Thoracic aorta (tissue), 2 donors: ENCODE measurements around the gene SHISA2. TPM values are rescaled to one million over a fixed set of nuclear protein-coding genes. Genes with fewer than 3 reads are reported as not detected.

Experiments used
- ATAC-seq: fragments of 150-250 bp; one replicate; pipeline ENCODE4 v1.8.0; 2017; ENCODE audit warnings: low read depth; ENCODE audit not compliant: insufficient number of reproducible peaks, low FRiP score
- DNase-seq: peaks from one replicate; pipeline ENCODE4 v3.0.0-alpha.2; 2020; ENCODE audit warnings: low spot score
- H3K27ac ChIP-seq, 2 donors: fragments of 200-600 bp; sonication (generic); 1 replicate in 1 of 2; 2 replicates in 1 of 2; pipeline ENCODE4 v1.5.1; 2016; ENCODE audit warnings: mild to moderate bottlenecking in 2 of 2, moderate library complexity in 2 of 2
- H3K27me3 ChIP-seq: fragments of 200-600 bp; sonication (generic); replicated peaks from 2 replicates; pipeline ENCODE4 v1.6.0; 2016; ENCODE audit warnings: mild to moderate bottlenecking; ENCODE audit not compliant: insufficient read depth
- H3K36me3 ChIP-seq: fragments of 200-600 bp; sonication (generic); one replicate; pipeline ENCODE4 v1.5.1; 2016
- H3K4me1 ChIP-seq, 2 donors: fragments of 200-600 bp; sonication (generic); 1 replicate in 1 of 2; 2 replicates in 1 of 2; pipeline versions ENCODE4 v1.5.1 to v1.6.0; 2016; ENCODE audit warnings: low read depth in 2 of 2, mild to moderate bottlenecking in 1 of 2; ENCODE audit not compliant: control insufficient read depth in 1 of 2
- H3K4me3 ChIP-seq: fragments of 200-600 bp; sonication (generic); 2 replicates; pipeline ENCODE4 v1.5.1; 2016; ENCODE audit warnings: mild to moderate bottlenecking
- H3K9me3 ChIP-seq: fragments of 200-600 bp; sonication (generic); 2 replicates; pipeline ENCODE4 v1.5.1; 2016
- total RNA-seq, 2 donors: library from RNA; depleted of rRNA; stranded (reverse); fragments of >200 nt; gene quantifications; one replicate each; pipeline versions ENCODE4 v1.1.0 to v1.2.3, GENCODE V29; 2016
- TF ChIP-seq, protein P1 (sequence below): fragments of 200-600 bp; sonication (generic); IDR thresholded peaks from one replicate; pipeline ENCODE4 v1.5.1; 2019; ENCODE audit warnings: antibody characterized with exemption

SHISA2 gene
- total RNA-seq, 2 donors from 2014 or later: 0.35 to 0.54 TPM

DNA sequence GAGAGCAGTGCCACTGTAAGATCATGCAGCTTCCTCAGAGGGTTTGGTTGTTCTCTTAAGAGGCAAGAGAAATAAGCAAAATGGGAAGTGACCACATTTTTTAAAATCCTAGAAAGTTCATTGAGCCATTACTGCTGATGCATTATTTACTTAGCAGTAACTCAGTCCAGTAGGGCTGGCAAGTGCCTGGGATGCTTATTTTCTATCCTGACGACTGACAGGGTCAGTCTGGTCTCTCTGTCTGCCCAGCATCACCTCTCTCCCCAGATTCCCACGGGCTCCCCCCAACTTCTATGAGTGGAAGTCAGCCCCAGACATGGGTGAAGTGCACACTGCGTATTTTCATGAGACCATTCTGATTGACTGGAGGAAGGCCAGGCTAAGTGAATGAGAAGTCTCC is 10.4 kb downstream of the SHISA2 start:
- TF ChIP-seq, protein P1, sequence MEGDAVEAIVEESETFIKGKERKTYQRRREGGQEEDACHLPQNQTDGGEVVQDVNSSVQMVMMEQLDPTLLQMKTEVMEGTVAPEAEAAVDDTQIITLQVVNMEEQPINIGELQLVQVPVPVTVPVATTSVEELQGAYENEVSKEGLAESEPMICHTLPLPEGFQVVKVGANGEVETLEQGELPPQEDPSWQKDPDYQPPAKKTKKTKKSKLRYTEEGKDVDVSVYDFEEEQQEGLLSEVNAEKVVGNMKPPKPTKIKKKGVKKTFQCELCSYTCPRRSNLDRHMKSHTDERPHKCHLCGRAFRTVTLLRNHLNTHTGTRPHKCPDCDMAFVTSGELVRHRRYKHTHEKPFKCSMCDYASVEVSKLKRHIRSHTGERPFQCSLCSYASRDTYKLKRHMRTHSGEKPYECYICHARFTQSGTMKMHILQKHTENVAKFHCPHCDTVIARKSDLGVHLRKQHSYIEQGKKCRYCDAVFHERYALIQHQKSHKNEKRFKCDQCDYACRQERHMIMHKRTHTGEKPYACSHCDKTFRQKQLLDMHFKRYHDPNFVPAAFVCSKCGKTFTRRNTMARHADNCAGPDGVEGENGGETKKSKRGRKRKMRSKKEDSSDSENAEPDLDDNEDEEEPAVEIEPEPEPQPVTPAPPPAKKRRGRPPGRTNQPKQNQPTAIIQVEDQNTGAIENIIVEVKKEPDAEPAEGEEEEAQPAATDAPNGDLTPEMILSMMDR: no peak
- no peak for DNase-seq

DNA sequence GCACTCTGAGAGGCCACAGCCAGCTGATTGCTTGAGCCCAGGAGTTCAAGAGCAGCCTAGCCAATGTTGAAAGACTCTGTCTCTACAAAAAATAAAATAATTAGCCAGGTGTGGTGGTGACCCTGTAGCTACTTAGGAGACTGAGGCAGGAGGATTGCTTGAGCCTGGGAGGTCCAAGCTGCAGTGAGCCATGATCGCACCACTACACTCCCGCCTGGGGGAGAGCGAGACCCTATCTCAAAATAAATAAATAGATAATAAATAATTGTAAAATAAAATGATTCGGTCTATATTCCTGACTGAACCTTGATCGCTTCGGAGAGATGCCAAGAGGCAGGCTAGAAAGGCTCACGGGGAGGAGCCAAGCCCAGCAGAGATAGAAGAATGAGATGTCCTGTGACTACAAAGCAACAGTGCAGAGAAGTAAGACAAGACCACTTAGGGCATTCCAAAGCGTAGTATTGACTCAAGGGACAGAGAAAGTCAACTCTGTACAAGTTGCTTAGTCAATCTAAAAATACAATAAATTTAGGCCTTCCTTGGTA is 12.8 kb downstream of the SHISA2 start:
- no peaks in the 10 kb centered on the region for H3K36me3 ChIP-seq
- H3K4me3 ChIP-seq: no peak overlapping the region
- H3K27me3 ChIP-seq: peaks cover 4% of the 10 kb centered on the region
- TF ChIP-seq, protein P1: no peak
- ATAC-seq (no peak), DNase-seq (no peak)
- H3K4me1 ChIP-seq: no peaks in the 10 kb centered on the region
- H3K9me3 ChIP-seq: no peaks in the 10 kb centered on the region
- H3K27ac ChIP-seq: no peak overlapping the region

More for the DNA sequence above, 10.4 kb downstream of the SHISA2 start:
- no peak for ATAC-seq
- Histone ChIP-seq H3K27me3 (peaks cover 4% of the 10 kb centered on the region), H3K36me3 (no peaks in the 10 kb centered on the region), H3K4me3 (no peak overlapping the region), H3K27ac (no peak overlapping the region), H3K4me1 (no peaks in the 10 kb centered on the region), H3K9me3 (no peaks in the 10 kb centered on the region)

DNA sequence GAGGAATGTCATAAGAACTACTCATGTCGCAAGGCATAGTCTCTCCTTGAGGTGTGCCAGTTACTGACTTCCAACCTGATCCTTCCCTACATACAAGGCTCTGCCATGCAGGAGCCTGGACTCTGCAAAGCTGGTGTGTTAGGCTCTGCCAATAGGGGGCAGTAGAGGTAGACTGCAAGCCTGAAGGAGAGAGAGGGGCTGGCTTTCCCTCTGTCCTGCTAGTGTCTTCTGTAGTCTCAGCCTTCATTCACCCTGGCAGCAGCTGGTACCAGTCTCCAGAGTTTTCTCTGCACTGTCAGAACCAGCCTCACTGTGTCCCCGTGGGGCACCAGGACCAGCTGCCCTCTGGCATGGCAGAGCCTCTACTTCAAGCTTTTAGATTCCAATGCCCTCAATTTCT is 14.5 kb downstream of the SHISA2 start:
- DNase-seq (no peak), ATAC-seq (no peak)
- H3K4me3 ChIP-seq: no peak overlapping the region
- H3K36me3 ChIP-seq: no peaks in the 10 kb centered on the region
- no peaks in the 10 kb centered on the region for H3K9me3 ChIP-seq
- no peaks in the 10 kb centered on the region for H3K27me3 ChIP-seq
- H3K27ac ChIP-seq: no peak overlapping the region
- TF ChIP-seq, protein P1: no peak
- no peaks in the 10 kb centered on the region for H3K4me1 ChIP-seq

DNA sequence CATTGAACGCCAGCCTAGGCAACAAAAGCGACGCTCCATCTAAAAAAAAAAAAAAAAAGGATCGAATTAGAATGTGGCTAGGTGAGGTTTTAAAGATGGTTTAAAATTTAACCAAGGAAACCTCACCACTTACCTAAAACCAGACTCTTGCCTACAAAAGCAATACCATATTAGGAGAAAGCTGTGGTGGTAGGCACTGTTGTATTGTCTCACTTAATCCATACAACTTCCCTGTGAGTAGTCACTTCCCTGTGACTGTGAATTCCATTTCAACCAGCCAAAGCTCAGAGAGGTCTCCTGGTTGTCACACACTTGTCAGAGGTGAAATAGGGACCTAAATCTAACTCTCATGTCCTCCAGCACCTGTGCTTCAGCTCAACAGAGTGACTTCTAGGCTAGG is 15.4 kb downstream of the SHISA2 start:
- Histone ChIP-seq H3K4me3 (no peak overlapping the region), H3K27me3 (no peaks in the 10 kb centered on the region), H3K27ac (no peak overlapping the region), H3K4me1 (no peaks in the 10 kb centered on the region), H3K9me3 (no peaks in the 10 kb centered on the region), H3K36me3 (no peaks in the 10 kb centered on the region)
- DNase-seq: no peak
- TF ChIP-seq, protein P1: no peak
- no peak for ATAC-seq

DNA sequence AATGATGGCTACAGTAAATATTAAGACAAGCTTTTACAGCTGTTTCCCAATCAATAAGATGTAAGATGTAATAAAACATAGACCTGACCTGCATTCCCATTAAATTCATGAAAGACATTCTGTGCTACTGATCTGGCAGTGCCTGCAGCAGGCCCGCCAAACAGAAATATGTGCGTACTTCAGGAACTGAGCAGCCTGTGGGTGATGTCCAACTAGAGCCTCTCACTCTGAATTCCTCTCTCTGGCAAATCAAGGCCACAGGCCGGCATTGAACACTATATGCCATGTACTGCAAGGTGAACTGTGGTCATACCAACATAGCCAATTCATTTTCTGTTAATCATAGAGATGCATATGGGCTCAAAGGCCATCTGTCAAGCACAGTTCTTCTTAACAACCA is 17.8 kb downstream of the SHISA2 start:
- H3K4me3 ChIP-seq: no peak overlapping the region
- TF ChIP-seq, protein P1: no peak
- ATAC-seq (no peak), DNase-seq (no peak)
- H3K36me3 ChIP-seq: no peaks in the 10 kb centered on the region
- H3K9me3 ChIP-seq: no peaks in the 10 kb centered on the region
- no peak overlapping the region for H3K27ac ChIP-seq
- H3K4me1 ChIP-seq: no peaks in the 10 kb centered on the region
- no peaks in the 10 kb centered on the region for H3K27me3 ChIP-seq
